Measurements from ENCODE around the gene MTO1. TPM values are rescaled to one million over a fixed set of nuclear protein-coding genes. Genes with fewer than 3 reads are reported as not detected.

The MTO1 gene
- total RNA-seq: 32.0 and 38.3 TPM in 2 replicates

GRCh38 chr6:73461537-73462350 lies at the start of gene MTO1:
Gene MTO1, plus strand, starts transcription at chr6:73461737. Its CDS starts 118 bp downstream, at chr6:73461855.

GRCh38 chr6:73452107-73452461 lies 9.5 kb upstream of the MTO1 start, which contains the start of gene CGAS:
Gene CGAS, minus strand, starts transcription at chr6:73452297. Its CDS starts 116 bp downstream, at chr6:73452181.

GRCh38 chr6:73520688-73521350 lies 59.3 kb downstream of the MTO1 start, which contains the start of gene EEF1A1:
Gene EEF1A1, minus strand, starts transcription at chr6:73521032. Its CDS starts 1,006 bp downstream, at chr6:73520026.

Small RNA genes within 50 kb of the gene (small RNA-seq; reads per million reads assigned to genes)
- gene AL603910.2 (not detected), gene RN7SL827P (not detected), gene RNU6-975P (not detected)

Other genes starting within 250 kb of the MTO1 start
- gene KHDC1L, start 236.2 kb upstream of the MTO1 start, total RNA-seq: not detected in 2 replicates
- gene KHDC1, start 198.5 kb upstream of the MTO1 start, total RNA-seq: 2.5 and 2.6 TPM in 2 replicates
- not detected in 2 replicates for gene DPPA5, start 107.5 kb upstream of the MTO1 start, total RNA-seq
- not detected in 2 replicates for gene KHDC3L, start 99.1 kb upstream of the MTO1 start, total RNA-seq
- not detected in 2 replicates for gene OOEP, start 91.8 kb upstream of the MTO1 start, total RNA-seq
- gene DDX43, start 66.9 kb upstream of the MTO1 start, total RNA-seq: 0.39 and 0.73 TPM in 2 replicates
- gene CGAS, start 9.4 kb upstream of the MTO1 start, total RNA-seq: 3.3 and 10.9 TPM in 2 replicates
- gene EEF1A1, start 59.3 kb downstream of the MTO1 start, total RNA-seq: 15,360 and 18,533 TPM in 2 replicates
- 29.0 and 31.9 TPM in 2 replicates for gene SLC17A5, start 192.3 kb downstream of the MTO1 start, total RNA-seq
- 79.4 and 100 TPM in 2 replicates for gene CD109, start 234.5 kb downstream of the MTO1 start, total RNA-seq

All from subcutaneous preadipocyte (primary cell).